Activated CD8-positive, alpha-beta memory T cell treated with anti-CD3 and anti-CD28 coated beads for 1 hour (primary cell): ENCODE measurements around the gene GPR146.

Experiments
- DNase-seq, 2 donors: peaks; one replicate each; pipeline ENCODE4 v3.0.0-alpha.2; 2020; ENCODE audit warnings: low read depth in 1 of 2; ENCODE audit errors: extremely low read depth in 1 of 2

GPR146 gene

DNA sequence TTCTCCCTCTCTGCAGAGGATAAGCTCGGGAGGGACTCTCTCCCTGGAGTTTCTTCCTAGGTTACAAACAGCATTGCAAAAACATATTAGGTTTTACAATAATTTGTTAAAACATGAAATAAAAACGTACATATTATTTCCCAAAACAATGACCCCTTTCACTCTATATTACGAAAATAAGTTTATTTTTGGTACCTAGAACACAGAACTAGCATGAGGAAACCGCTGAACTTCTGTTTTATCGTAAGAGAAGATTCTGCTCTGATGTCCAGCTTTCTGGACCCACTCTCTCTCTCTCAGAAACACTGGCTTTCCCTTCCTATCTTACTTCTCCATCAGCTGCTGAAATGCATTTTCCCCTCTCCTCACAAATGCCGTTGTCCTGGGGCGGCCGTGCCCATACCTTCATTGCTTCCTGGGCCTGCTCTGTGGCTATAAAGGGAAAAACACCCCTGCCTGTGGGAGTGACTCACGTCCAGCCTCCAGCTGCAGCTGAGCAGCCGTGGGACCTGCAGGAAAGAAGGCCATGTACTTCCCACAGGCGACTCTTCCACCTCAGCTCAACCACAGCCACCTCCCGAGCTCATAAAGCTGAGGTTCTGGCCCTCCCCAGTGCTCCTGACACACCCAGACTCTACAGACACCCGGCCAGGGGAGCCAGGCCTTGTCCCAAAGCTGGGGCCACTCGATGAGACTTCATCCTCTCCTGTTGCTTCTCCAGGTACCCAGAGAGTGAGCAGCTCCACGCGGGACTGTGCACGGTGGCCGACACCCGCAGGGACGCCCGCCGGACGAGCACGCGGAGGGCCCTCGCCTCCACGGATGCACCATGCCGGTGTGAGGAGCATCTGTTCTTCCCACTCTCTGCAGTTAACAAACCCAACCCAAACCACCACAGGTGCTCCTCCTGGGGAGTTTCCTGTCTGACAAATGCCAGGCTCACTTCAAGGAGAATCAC lies 46.6 kb downstream of the GPR146 start:
- DNase-seq, result no peak

DNA sequence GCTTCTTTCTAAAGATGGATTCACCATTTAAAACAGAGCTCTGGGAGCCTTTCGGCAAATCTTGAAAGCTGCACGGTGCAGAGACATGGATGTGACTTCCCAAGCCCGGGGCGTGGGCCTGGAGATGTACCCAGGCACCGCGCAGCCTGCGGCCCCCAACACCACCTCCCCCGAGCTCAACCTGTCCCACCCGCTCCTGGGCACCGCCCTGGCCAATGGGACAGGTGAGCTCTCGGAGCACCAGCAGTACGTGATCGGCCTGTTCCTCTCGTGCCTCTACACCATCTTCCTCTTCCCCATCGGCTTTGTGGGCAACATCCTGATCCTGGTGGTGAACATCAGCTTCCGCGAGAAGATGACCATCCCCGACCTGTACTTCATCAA lies 47.3 kb downstream of the GPR146 start:
- DNase-seq, result no peak

DNA sequence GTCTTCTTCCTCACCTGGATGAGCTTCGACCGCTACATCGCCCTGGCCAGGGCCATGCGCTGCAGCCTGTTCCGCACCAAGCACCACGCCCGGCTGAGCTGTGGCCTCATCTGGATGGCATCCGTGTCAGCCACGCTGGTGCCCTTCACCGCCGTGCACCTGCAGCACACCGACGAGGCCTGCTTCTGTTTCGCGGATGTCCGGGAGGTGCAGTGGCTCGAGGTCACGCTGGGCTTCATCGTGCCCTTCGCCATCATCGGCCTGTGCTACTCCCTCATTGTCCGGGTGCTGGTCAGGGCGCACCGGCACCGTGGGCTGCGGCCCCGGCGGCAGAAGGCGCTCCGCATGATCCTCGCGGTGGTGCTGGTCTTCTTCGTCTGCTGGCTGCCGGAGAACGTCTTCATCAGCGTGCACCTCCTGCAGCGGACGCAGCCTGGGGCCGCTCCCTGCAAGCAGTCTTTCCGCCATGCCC lies 47.9 kb downstream of the GPR146 start:
- DNase-seq, result no peak

DNA sequence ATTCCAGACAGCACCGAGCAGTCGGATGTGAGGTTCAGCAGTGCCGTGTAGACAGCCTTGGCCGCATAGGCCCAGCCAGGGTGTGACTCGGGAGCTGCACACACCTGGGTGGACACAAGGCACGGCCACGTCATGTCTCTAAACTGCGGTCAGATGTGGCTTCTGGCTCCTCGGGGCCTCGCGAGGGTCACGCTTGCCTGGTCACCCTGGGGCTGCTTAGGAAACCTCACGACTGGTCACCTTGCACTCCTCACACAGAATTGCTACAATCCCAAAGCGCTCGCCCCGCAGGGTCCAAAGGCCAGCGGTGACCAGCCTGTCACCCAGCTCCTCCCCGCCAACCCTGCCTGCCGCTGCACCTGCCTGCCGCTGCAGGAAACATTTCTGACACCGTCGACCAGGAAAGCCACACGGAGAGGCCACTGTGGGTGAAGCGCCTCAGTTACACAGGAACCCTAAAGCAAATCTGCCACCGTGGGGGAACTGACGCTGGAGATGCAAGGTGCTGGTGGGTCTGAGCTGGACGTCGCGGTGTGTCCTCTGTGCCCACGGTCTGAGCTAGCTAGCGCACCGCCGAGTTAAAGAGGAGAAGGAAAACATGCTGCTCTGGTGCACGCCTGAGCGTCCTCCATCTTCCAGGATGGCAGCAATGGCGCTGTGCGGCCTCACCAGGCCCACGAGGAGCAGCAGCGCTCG lies 48.6 kb downstream of the GPR146 start:
- DNase-seq, result no peak

DNA sequence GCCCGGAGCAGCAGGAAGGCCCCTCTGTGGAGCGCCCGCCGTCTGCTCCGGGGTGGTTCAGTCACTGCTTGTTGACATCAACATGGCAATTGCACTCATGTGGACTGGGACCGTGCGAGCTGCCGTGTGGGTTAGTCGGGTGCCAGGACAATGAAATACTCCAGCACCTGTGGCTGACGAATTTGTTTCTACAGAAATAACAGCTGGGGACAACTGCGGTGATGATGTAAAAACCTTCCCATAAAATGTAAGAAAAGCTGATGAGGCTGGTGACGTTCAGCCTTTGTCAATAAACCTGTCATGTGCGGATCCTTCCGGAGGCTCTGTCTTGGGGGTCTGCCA lies 49.1 kb downstream of the GPR146 start:
- DNase-seq, result no peak

DNA sequence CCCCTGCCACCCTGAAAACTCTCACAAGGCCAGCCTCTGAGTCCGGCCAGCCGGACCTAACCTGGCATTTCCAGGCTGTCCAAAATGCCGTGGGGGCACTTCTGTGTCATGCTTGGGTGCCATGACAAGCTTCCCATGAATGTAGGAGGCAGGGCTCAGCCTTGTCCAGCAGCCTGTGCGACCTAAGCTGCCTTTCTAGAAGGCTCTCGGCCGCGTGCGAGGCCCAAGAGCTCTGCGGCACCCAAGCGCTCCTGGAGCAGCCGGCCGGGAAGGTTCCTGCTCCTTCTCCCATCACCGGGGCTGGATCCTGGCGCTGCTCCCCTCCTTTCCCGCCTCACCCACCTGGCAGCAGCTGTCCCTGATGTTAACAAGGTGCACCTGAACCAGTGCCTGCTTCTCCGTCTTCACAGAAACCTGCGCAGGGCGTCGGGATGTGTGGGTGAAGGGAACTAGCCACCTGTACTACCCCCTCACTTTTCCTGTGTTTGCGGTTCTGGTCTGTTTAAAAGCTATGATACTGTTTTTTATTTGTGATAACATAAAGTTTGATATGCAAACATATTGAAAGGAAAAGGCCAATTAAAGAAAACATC lies 49.7 kb downstream of the GPR146 start:
- DNase-seq, result no peak

DNA sequence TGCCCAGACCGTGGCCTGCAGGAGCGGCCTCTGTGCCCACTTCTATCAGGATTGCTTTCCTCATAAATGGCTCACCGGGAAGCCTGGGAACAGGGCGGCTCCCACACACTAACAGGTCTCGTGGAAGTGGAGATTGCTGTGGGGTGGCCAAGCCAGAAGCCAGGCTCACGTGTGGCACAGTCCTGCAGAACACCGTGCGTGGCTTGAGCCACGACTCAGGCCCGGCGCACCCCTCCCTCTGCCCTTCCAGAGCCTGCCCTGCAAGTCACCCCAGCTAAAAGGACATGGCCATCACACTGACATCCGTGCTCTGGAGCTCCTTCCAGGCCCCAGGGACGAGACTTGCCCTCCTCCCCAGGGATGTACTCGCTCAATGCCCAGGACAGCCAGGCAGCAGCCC lies 50.5 kb downstream of the GPR146 start:
- DNase-seq, result no peak

DNA sequence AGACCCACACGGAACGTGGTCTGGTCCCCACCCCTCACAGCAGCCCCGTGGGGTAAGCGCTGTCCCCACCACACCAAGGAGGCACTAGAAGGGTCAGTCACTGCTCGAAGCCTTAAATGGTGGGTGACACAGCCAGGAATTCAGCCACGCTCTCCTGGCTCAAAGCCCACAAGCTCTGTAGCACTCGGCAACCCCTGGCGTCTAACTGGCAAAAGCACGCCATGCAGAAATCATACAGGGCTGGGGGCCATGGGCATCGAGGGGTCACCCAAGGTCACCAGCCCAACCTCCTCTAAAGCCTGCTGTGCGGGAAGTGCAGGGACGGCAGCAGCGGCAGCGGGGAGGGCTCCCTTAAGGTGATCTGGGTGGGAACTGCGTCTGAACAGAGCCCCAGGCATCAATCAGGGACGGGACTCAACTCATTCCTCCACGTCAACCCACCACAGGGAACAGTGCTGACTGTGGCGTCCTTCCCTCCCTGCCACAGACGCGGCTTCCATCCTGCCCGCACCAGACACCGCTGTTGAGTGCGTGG lies 51.3 kb downstream of the GPR146 start:
- no peak for DNase-seq

DNA sequence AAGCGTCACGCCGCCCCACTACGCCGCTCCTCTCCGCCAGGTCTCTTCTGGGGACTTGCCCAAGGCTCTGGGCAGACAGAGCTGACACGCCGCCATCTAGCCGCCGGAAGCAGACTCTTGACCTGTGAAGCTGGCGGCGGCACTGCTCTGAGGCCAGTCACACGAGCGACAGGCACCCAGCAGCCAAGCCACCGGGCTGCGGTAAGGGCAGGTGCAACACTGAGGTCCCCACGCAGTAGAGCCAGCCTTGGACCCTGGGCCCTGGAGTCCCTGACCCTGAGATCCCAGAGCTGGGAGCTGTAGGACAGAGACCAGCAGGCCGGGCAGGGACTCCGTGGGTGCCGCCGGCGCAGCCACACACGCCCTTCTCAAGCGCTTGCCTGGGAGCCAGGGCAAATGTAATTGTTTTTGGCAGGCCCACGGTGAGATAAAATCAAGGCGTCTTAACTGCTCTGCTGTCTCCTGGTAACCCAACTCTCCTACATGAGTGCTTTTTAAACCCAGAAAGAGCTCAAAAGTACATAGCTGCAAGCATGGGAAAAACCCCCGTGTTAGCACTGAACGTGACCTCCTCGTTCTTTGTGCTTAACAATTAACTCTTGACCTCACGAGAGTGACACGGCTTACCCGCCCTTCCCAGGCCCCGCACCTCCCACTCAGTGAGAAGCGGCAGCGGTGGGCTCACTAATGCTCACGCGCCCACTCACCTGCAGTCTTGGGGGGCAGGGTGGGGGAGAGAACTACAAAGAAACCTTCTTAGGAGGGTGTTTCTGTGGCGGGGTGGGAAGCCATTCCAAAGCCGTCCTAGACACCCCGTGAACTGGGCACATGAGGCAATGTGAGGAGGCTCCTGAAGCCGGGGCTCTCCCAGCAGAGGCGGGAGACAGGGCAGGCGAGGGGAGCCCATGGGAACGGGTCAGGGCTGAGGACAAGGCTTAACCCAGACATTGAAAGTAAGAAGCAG lies 52.1 kb downstream of the GPR146 start:
- DNase-seq, result no peak

DNA sequence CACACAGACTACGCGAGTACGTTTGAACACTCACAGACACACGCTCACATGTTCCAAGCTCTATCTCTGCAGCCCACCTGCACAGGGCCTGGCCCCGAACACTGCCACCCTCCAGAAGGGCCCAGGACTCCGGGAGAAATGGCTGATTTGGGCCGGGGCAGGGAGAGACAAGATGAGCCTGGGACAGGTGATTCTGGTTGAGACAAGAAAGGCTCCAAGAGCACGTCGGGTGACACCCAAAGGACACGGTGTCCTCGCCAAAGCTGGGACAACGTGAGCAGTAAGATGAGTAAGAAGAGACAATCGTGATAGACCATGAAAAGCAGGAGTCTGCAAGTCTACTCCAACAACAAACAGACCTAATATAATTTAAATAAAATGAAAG lies 52.8 kb downstream of the GPR146 start:
- DNase-seq, result no peak

DNA sequence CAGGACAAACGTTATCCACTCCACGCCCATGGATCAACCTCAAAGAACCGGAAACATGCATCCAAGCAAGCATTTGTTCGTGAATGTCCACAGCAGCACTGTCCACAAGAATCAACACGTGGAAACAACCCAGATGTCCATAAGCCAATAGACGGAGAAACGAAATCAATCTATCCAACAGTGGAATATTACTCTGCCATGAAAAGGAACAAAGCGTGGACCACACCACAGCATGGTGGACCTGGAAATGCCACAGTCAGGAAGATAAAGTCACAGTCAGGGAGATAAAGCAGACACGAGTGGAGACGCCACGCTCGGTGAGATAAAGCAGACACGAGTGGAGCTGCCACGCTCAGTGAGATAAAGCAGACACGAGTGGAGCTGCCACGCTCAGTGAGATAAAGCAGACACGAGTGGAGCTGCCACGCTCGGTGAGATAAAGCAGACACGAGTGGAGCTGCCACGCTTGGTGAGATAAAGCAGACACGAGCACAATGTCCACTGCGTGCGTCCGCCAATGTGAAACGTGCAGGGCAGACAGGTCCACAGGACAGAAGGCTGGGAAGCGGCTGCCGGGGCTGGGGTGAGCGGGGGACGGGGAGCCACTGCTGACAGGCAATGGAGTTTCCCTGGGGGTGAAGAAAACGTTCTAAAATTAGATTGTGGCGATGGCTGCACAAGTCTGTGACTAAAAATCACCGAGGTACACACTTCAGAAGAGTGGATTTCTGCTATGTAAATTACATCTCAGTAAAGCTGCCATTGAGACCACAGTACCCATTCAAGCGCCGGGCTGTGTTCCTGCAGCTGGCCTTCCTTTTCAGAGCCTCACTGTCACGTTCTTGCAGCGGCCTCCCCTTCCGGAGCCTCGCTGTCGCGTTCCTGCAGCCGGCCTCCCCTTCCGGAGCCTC lies 54.2 kb downstream of the GPR146 start:
- no peak for DNase-seq

DNA sequence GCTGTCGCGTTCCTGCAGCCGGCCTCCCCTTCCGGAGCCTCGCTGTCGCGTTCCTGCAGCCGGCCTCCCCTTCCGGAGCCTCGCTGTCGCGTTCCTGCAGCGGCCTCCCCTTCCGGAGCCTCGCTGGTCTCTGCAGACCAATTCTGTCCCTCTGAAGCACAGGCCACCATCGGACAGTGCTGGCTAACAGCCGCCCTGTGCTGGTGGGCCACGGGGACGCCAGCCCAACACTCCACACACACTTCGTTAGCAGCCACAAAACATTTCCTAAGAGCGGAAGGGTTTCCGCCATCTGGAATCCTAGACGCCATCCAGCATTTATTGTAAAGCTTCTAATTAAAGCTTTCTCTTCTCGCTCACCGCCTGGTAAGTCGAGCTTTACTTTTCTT lies 54.8 kb downstream of the GPR146 start:
- DNase-seq, result no peak

DNA sequence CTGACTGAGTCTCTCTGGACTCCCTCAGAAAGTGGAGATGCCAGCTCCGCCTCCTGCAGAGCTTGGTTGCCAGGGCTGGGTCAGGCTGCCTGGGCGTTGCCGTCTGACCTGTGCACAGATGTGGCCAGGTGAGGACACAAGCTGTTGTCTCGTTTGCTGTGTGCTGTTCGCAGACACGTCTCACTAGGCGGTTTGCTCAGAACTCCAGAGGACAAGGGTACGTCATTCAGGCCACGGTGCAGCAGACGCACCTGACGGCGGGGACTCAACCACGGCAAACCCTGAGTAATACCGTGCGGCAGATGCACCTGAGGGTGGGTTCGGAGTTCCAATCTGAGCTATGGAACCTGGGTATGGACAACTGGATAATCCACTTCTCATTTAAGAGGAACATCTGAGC lies 55.3 kb downstream of the GPR146 start:
- no peak for DNase-seq

DNA sequence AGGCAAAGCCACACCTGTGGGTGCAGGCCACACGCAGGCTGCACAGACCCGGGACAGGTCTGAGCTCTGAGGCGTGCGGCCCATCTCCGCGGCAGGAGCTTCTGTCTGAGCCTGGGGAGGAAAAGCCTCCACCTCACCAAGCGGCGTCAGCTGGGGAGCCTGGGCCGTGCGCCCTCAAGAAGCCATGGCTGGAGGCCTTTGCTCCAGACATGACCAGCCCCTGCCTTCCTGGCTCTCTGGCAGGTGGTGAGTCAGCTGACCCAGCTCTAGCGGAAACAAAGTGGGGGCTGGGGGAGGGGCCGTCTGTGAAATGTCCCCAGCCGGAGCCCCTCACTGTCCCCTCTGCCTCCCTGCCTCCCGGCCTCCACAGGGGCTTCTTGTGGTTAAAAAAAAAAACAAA lies 56.0 kb downstream of the GPR146 start:
- no peak for DNase-seq

DNA sequence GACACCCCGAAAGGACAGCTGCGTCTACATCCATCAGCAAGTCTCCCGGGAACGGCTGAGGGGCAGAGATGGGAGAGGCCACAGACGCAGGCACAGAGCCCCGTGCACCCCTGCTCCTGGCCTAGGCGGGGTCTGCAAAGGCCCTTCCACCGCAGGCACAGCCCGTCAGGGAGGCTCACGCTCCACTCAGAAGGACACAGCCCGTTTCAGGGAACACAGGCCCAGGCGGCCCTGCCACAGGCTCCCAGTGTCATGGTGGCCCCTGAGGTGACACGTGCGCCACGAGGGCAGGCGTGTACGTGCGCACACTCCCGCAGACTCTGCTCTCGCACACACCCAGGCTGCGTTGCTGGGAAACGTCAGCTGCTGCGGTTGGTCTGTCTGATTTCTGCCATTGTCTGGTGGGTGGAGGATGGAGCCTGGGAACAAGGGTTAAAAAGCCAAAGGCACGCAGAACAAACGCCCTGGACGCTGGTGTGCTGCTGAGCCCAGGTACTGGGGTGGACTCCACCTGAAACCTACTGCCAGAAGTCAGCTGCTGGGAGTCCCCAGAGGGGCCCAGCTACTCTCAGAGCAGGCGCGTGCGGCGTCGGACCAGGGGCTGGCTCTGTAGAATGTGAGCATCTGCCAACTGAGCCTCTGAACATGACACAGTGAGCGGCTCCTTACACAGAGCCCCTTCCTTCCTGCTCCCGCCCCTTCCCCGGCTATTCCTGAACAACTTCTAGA lies 56.7 kb downstream of the GPR146 start:
- DNase-seq, result no peak

DNA sequence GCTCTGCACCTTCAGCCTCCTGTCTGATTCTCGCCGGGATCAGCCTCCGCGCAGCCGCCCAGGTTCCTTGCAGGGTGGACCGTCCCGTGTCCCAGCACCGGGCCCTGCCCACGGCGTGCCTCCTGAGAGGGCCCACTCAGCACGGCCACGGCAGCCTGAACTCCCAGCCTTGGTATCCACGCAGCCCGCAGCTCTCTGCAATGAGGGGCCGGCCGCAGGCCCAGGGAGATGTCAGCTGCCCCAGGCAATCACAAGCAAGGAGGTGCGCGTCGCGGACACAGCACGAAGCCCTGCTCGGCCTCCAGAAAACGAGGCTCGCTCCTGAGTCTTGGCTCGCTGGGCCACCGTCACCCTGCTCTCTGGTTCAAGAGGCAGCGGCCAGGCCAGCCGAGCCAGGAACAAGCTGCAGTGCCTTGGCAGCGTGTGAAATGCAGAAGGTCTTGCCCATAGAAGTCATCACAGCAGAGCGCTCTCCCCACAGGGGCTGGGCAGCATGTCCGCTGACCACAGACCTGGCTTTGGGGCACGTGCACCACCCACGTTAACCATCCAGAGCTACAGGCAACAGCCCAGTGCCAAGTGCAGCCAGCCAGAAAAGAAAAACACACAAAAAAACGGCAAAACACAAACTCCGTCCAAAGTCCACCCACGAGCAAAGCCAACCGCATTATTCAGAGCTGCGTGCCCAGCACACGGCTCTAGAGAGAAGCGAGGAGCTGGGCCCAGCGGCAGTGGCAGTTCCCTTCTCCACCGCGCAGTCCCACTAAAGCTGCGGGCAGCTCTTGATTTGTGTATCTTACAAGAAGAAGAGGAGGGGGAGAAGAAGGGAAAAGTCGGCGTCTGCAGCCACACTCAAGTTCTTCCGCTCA lies 57.5 kb downstream of the GPR146 start:
- no peak for DNase-seq

DNA sequence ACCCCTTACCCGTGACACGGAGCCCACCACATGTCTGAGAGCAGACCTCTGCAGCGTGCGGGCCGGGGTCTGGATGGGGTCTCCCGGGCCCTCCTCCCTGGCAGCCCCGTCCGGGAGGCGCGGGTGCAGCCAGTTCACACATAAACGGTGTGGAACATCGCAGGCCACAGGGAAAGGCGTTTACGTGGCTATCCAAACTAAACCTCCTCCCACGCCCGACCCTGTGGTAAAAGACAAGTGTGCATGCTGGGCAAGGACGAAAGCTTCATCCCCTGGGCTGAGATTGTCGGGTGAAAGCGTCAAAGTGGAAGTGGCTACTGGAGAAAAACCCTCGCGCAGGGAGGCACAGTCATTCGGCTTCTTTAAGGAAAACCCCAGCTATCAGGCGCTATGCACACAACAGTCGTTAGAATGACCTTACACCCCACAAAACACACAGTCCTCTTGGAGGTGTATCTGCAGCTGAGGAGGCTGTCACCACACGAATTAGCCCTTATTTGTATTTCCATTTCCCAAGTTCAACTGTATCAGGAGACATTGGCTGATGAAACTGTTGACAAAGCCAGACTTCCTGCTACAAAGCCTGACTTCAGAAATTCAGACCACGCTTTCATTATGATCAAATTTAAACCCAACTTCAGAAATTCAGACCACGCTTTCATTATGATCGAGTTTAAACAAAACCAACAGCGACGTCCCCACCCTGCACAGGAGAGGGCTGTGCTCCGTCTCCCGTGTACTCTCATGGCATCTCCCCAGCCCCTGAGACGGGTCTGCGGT lies 58.9 kb downstream of the GPR146 start:
- no peak for DNase-seq
